NOMO-1 (cell line): ENCODE results near the gene AGBL1.

Experiments
- DNase-seq, 2 experiments: peaks; one replicate each; lab custom pipeline; 2025; ENCODE audit not compliant: unreplicated experiment in 2 of 2; lab: John Stamatoyannopoulos, UW

AGBL1 gene

DNA sequence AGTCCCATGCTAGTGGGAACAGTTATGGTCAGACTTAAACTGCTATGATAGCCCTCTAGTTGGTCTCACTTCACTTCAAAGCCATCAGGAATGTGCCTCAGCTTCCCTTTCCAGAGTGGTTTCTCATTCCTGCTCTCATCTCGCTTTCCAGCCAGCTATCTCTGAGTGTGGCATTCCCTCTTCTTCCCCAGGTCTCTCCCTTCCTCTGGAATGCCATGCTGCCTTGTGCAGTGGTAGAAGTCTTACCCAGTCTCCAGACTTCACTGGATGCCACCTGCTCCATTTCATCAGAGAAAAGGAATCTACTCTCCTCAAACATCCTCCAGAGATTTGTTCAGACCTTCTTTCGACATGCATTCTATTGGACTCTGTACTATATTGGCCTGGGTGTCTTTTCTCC lies 83.0 kb downstream of the AGBL1 start:
- no peak for DNase-seq

GRCh38 chr15:86163816-86164215 lies 84.1 kb downstream of the AGBL1 start:
- DNase-seq = no peak

DNA sequence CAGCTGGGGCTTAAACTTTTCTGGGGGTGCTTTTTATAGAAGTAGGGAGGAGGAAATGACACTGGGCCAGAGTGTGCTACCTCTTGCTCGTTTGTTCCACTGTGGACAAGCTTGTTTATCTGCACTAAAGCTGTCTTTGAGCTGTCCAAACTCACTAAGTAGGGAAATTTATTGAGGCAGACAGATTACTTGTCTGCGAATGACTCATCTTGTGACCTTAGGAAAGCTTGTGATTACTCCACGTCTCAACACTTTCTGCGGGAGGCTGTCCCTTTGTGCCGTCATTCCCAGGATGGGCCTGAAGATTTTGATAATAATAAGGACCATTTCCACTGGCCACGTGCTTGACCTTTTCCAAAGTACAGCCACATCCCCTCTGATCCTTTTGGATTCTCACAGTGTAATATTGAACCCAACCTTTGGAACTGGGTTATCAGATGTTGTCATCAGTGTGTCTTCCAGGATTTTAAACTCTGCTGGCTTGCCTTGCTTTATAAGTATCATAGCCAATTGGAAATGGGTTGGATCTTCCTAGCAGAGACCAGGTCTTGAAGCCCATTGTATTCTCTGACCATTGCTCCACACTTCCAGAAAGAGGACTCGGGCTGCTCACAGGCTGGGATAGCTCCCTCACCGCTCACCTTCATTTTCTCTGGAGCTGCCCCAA lies 84.7 kb downstream of the AGBL1 start:
- no peak for DNase-seq

- DNase-seq = no peak
These were observed 85.9 kb downstream of the AGBL1 start for GRCh38 chr15:86165265-86166211.

GRCh38 chr15:86167841-86168240 lies 88.2 kb downstream of the AGBL1 start:
- no peak for DNase-seq

DNA sequence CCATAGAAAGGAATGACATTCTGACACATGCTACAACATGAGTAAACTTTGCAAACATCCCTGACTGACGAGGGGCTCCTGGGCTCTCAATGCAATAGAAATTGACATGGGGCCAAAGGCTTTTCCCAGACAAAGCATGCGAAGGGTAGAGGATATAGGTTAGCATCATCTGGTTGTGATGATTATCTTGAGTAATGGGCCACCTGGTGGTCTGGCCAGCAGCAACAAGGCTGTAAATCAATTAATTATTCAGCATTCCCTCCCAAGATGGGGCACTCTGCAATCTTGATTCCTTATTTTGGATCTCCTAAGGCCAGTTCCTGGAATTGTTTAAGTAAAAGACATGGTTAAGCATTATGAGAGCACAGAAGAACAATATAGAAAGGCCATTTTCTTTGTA lies 99.2 kb downstream of the AGBL1 start:
- DNase-seq = no peak

DNA sequence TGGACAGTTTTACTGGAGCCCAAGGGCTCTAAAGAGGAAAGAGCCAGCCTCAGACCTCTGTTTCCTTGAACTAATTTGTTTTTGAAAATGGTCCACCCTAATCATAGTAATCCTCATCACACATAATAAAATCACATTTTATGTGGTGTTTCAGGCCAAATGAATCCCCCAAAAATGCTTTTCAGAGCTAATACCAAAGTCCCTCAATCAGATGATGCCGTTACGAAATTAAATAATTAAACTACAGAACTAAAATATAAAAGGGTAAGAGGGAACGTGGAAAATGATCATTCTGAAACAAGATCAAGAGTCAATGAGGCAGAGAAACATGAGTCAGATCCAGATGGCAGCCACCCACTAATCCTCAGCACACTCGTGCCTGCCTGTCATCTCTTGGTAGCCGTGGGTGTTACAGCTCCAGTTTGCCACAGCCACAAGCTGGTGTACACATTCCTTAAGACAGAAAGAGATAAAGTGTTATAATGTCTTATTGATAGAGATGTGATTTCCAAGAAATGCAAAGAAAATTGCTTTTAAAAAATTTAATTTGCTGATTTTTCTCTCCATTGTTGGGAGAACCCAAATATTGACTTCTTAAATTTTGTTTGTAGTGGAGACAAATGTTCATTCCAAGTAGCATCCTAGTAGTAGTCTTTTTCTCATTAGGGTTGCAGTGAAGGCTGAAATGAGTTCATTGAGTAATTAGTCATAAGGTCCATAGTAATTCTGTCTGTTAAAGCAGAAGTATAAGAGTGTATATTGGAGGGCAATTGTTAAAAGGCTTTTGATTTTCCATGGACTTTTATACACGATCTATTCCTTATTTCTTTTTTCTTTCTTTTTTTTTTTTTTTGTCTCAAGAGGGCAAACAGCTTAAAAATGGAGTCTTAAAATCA lies 104.2 kb downstream of the AGBL1 start:
- no peak for DNase-seq

- no peak for DNase-seq
These were observed 114.2 kb downstream of the AGBL1 start for GRCh38 chr15:86193716-86194380.

- no peak for DNase-seq
These were observed 118.1 kb downstream of the AGBL1 start for GRCh38 chr15:86197770-86198169.

- DNase-seq = no peak
These were observed 119.9 kb downstream of the AGBL1 start for GRCh38 chr15:86199467-86200145.

- no peak for DNase-seq
These were observed 121.8 kb downstream of the AGBL1 start for GRCh38 chr15:86201313-86202008.

GRCh38 chr15:86203462-86203861 lies 123.8 kb downstream of the AGBL1 start:
- no peak for DNase-seq

- no peak for DNase-seq
These were observed 125.4 kb downstream of the AGBL1 start for GRCh38 chr15:86205096-86205495.

DNA sequence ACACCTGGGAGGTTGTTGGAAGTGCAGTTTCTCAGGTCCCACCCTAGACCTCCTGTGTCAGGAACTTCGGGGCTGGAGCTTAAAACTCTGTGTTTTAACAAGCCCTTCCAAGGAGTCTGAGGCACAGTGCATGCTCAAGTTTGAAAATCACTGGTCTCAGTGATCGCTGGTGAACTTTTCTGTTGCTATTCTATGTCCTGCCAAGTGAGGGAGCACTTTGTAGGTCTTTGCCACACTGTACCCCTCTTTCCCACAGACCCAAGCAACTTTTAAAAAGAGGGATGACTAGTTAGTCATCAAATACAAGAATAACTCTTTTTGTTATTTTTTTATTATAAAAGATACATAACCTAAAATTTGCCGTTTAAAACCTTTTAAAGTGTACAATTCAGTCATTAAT lies 133.7 kb downstream of the AGBL1 start:
- no peak for DNase-seq

- DNase-seq = no peak
These were observed 134.2 kb downstream of the AGBL1 start for GRCh38 chr15:86213888-86214287.

- no peak for DNase-seq
These were observed 141.4 kb downstream of the AGBL1 start for GRCh38 chr15:86221119-86221518.

GRCh38 chr15:86229306-86229705 lies 149.6 kb downstream of the AGBL1 start:
- DNase-seq = no peak

DNA sequence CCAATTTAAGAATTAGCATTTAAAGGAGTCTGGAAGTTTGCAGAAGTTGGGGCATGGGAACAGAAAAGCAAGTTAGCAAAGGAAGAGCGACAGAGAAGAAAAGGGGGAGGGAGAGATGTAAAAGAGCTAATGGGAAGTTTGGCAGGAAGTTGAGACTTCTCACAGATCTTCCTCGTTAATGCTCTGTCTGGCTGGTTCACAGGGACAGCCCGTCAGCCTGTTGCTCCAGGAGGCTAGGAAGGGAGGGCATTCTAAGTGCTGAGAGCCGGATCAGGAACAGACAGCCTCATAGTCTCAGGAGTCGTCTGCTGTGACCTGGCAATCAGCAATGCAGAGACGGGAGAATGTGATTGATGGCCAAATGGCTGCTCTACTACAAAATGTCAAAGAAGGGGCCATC lies 150.3 kb downstream of the AGBL1 start:
- DNase-seq = no peak
